Activated CD4-positive, CD25-positive, alpha-beta regulatory T cell treated with anti-CD3 and anti-CD28 coated beads, Interleukin-2, amount 50 U/mL, for 72 hours (primary cell): ENCODE results near the gene STAC2.
A peak's percentile ranks its signal among the peaks of the same experiment; 100 is the strongest.
"Not testable (repeated sequence)": the region's sequence is repeated elsewhere in the genome, so short reads cannot be mapped to it uniquely, and the experiment has no call there.

ENCODE experiments used
- DNase-seq: peaks from one replicate; pipeline ENCODE4 v3.0.0; 2021

STAC2 gene, protein sequence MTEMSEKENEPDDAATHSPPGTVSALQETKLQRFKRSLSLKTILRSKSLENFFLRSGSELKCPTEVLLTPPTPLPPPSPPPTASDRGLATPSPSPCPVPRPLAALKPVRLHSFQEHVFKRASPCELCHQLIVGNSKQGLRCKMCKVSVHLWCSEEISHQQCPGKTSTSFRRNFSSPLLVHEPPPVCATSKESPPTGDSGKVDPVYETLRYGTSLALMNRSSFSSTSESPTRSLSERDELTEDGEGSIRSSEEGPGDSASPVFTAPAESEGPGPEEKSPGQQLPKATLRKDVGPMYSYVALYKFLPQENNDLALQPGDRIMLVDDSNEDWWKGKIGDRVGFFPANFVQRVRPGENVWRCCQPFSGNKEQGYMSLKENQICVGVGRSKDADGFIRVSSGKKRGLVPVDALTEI

DNA sequence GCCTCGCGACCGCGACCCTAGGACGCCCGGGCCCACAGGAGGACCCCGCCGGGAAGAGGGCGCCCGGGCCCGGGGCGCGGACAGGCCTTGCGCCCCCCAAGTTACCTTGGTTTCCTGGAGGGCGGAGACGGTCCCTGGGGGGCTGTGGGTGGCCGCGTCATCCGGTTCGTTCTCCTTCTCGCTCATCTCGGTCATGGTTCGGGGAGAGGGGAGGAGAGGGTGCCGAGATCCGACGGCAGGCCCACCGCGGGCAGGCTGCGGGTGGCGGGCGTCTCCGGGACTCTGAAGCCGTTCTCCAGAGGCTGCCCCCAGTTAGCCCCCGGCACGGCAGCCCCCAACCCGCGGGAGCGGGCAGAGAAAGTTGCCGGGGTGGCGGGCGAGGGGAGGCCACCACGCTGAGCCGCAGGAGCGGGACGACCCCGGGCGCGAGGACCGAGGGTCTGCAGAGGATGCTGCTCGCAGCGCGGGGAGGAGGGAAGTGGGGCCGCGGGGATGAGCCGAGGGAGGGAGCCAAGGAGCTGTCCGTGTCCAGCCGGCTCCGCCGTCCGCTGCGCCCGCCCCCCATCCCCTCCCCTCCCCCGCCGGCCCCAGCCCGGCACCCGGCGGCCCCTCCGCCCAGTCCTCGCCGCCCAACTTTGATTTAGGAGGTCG lies at the start of gene STAC2:
TSS of gene STAC2 (minus strand) at position 638 of the 651 bp plus-strand sequence. CDS start at position 195, 443 bp downstream.
- no peak for DNase-seq

DNA sequence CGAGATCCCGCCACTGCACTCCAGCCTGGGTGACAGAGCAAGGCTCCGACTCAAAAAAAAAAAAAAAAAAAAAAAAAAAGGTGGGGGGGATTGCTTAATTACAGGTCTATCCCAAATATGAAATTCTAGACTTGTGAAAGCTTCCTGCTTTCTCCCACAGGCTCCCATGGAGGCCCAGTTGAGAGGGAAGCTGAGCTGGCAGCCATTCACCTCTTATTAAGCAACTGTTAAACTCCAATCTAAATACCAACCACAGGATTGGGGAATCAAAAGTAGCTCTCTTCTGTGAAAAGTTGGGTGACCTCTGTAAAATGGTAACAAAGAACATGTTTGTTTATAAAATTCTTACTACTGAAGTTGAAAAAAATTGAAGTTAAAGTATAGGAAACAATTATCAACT lies 45.8 kb upstream of the STAC2 start:
- no peak for DNase-seq

DNA sequence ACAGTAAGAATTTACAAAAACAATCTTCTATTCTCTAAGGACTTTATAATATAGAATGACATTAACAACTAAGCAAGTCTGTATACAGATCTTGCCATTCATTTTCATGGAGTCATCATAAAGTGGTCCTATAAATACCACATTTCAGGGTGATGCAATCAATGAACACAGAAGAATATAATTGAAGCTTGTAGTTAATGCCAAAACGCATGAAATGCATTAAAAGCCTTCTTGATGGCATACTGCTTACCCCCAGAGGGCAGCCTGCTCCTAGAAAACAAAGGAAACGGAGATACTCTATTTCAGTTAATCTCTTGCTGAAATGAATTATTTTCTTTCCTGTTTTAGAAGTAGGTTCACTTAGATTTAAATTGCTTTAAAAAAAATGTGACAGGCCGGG lies 45.2 kb upstream of the STAC2 start:
- DNase-seq, result no peak

DNA sequence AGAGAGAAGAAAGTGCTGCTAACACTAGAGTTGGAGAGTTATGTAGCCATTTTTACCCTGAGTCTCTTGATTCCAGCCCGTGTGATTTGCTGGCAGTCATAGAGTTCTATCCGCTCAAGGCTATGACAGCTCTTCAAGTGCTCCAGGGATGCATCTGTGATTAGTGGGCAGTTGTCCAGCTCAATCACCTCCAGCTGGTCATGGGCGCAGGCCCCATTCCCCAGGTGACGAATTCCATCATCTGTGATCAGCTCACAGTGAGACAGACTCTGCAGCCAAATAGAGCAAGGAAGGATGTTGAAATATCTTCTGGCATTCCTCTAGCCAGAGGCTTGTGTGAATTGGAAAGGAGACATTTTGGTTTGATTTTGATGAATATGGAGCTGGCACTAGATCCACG lies 38.4 kb upstream of the STAC2 start:
- DNase-seq, result no peak

DNA sequence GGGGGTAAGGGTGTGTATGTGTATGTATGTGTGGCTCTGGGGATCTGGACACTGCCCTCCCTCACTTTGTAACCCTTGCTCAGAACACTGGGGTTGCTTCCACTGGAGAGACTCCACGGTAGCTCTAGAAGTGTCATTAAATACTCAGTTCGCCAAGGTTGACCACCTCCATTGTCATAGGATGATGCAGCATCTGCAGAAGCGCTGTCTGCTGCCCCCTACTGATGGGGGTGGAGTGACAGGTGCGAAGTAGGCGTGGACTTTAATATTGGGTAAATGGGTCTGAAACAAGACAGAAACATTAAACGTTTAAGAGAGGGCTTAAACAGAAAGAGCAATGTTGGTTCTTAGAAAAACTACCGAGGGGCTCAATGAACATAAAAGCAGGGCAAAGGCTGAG lies 35.5 kb upstream of the STAC2 start:
- DNase-seq, result no peak

DNA sequence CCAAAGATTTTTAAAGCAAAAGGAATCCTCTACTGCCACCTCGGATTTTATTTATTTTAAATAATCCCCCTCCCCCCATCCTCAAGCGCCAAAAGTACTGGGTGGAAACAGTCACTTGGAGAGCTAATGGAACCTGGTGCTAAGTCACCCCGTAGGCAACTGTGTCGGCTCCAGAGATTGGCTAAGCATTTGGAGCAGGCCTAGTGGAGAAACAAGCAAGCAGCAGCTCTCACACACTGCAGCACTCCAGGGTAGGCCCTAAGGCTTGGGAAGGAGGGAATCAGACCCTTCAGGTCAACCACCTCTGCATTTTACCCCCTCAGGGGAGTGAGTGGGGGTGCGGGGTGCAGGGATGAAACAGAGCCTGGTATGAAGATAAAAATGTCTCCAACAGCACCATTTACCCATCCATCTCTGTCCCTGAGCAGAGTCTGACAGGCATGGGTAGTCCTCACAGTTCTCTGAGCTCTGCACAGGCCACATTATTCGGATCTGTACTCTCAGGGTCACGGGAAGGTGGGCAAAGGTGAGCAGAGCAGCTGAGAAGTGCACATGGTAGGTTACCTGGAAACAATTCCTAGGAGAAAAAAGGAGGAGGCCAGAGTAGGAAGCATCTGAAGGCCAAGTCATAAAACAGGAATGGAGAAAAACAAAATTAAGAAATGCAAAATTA lies 27.2 kb upstream of the STAC2 start:
- no peak for DNase-seq

DNA sequence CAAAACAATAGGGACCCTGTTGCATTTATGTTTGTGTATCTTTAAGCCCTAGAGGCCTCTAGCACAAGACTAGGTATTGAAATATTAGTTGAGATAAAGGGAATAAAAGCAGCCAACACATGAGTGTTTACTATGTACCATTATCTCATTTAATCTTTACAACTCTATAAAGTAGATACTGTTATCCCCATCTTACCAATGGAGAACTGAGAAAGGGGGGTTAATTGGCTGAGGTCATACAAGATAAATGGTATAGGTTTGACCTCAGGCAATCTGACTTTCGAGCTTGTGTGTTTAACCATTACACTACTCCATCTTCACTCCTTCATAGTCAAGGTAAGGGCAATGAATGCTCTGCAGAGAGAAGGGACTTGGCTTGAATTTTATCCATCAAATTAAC lies 26.3 kb upstream of the STAC2 start:
- no peak for DNase-seq

DNA sequence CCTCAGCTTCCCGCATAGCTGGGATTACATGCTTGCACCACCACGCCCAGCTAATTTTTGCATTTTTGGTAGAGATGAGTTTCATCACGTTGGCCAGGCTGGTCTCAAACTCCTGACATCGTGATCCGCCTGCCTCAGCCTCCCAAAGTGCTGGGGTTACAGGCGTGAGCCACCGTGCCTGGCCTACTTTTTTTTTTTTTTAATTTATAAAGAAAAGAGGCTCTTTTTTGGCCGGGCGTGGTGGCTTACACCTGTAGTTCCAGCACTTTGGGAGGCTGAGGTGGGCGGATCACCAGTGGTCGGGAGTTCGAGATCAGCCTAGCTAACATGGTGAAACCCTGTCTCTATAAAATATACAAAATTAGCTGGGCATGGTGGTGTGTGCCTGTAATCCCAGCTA lies 24.3 kb upstream of the STAC2 start:
- DNase-seq, result not testable (repeated sequence)

DNA sequence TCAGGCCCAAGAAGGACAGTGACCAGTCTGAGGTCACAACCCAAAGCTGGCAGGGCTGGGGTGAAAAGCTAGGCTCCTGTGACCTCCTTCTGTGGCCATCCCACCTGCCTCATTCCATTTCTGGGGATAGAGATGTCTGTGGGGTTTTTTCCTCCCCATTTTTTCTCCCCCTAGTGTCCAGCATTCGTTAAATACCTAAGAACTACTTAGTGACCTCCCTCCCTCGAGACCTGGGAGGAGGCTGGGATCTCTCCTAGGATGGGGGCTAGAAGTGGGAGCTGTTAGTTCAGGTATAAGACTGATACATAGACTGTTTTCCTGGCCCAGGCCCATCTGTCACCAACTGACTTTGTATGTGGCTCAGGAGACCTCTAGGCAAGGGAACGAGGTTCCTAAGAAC lies 20.5 kb upstream of the STAC2 start:
- no peak for DNase-seq

DNA sequence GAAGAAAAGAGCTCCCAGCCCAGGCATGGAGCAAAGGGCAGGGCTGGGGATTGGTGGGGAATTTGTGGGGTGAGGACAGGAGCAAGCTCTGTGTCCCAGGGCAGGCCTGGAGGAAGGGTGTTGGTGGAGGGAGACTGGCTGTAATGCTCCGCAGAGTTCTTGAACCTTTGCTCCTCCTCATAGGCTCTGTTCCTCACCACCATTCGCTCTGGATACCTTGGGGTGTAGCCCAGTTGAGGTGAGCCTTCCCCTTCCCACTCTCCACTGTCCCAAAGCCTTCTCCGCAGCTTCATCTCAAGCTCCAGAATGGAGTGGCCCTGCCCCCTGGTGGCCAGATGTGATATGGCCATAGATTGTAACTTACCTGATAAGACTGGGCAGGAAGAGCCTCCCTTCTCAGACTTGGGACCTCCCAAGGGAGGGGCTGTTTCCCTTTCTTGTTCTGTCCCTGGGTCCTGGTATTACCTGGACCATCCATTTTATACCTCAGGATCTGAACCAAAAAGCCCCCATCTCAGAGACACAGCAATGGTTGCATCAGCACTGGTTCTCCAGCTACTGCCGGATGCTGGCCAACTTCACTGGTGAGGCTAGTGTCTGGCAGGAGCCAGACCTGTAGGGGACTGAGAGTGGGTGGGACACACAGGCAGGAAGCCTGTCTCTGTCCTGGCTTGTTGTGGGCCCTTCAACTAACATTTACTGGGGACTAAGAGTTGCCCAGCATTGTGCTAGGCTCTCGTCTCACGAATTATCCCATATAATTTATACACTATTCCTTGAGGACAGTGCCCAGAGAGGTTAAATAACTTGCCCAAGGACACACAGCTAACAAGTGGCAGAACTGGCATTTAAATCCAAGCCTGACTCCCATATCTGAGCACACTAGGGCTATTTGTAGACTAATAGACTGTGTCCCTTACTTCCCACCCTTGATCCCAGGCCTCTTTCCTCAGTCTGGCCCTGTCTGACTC lies 19.1 kb upstream of the STAC2 start:
- DNase-seq, result peak; percentile 86

DNA sequence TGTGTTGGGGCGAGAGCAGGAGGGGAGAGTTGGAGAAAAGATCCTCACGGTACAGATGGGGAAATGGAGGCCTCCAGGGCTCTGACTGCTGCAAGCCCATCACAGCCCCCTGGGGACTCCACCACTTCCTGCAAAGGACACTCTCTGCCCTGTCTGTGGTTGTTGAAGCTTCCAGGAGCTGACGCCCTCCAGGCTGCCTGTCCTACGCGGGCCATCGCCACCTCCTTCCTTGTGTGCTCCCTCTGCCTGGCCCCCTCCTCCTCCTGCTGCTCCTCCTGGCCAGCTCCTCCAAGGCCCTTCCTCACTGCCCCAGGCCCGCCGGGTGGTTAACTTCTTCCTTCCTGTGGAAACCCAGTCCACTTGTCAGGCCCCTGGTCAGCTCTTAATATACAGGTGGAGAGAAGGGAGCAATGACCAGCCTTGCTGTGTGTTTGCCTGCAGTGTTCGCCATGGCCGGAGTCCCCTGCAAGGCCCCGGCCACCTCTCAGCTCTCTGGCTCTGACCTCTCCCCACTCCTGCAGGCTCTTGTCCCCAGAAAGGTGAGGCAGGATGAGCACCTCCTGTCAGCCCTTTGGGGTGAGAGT lies 18.4 kb upstream of the STAC2 start:
- no peak for DNase-seq

DNA sequence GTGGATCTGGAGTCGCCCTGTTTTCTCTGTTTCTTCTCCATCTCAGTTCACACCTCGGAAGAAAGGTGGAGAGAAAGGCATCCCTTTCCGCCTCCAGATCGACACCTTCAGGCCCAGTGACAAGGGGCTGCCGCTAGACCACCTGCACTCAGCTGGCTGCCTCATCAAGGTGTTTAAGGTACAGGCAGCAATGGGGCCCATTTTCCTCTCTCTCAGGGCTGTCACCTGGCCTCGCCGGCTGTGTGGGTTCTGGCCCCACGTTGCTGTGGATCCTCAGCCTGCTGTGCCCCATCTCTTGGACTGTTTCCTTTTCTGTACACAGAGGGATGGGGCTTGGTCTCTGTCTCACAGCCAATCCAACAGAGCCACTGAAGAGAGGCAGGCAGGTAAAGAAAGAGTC lies 17.4 kb upstream of the STAC2 start:
- DNase-seq, result no peak

DNA sequence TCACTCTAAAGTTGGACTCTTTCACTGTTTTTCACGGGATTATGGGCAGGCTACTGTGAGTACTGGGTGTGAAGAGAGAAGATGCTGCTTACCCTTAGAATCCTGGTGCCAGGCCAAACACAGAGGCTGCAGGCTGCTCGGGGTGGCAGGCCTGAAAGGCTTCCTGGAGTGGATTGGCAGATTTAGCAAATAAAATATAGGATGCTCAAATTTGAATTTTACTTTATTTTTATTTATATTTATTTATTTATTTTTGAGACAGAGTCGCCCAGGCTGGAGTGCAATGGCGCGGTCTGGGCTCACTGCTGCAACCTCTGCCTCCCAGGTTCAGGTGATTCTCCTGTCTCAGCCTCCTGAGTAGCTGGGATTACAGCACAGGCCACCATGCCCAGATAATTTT lies 14.9 kb upstream of the STAC2 start:
- peak; percentile 7 for DNase-seq

DNA sequence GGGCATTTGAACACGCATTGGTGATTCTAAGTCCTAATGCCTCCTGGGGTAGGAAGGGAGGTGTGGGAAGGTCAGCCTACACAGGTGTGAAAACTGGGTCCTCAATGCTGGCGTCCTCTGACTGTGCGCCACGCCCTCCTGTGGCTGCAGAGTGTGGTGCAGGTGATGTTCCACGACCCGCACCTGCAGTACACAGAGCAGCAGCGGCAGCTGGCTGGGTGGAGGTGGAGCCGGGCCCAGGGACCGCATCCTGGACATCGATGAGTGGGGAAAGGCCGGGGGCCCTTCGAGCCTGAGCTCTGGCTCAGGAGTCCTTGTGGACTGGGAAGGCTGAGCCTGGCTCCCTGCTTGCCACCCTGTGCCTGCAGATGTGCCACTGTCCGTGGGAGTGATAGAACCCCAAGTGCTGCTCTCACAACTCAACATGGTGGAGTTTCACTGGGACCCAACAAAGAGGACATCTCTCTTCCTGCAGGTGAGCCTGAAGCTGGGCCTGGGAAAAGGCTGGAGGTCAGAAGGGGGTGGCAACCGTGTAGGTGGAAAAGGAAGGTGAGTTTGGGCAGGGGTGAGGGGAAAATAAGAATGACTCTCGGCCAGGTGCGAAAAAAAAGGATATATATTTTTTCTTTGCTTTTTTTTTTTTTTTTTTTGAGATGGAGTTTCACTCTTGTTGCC lies 14.0 kb upstream of the STAC2 start:
- DNase-seq, result peak; percentile 73

DNA sequence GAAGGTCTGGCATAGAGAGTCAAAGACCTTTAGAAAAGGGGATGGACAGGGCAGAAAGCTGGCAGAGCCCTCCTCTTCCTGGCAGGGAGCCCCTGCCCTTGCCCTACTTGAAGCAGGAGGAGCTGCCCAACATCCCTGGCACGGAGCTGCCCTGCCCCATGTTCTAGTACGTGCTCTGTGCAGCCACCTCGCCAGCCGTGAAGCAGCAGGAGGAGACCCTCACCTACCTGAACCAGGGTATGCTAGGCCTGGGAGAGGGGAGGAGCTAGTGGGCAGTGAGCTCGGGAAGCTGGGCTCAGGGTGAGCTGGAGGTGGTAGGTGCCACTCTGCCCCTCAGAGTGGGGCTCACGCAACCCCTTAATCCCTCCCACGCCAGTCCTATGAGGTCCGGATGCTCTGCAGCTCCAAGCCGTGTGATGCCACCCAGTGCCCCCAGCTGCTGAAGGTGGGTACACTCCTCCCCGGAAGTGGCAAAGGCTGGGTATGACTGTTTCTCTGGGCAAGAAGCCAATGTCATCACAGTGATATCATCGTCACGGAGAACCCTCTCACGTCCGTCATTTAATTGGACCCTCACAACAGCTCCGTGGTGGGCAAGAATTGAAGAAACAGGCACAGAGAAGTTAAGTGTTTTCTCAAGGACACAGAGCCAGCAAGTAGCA lies 12.7 kb upstream of the STAC2 start:
- DNase-seq, result peak; percentile 54

DNA sequence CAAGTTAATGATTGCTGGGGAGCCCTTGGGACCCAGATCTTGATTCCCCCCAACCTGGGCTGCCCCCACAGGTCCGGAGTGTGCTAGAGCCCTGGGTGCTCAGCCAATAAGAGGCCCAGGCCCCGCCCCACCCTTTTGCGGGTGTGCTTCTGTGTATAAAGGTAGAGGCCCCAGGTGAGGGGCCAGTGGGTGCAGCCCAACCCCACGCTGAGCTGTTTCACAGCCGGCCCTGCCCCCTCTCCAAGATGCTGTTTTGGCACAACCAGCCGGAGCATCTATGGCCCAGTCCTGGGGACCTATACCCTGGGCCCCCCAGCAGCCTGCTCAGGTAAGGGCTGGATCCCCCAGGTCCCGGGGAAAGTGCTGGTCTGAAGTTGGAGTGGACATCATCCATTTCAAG lies 11.8 kb upstream of the STAC2 start:
- DNase-seq, result no peak

DNA sequence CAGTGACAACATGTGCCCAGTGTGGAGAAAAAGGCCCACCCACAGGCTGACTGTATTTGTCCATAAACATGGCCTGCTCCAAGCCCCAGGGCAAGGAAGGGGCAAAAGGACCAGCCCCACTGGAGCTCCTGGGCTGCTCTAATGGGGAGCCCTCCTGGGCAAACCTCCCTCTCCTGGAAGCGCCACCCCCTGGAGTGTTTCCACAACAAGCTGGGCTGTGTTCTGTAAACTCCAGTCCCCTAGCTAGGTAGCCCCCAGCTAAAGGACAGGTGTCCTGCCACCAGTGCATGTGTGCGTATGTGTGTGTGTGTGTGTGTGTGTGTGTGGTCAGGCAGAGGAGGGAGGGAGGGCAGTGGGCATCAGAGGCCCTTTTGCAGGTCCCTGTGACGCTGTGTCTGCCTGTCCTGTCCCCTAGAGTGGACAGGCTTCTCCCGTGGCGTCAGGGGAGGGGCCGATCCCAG lies 11.3 kb upstream of the STAC2 start:
- DNase-seq, result no peak

DNA sequence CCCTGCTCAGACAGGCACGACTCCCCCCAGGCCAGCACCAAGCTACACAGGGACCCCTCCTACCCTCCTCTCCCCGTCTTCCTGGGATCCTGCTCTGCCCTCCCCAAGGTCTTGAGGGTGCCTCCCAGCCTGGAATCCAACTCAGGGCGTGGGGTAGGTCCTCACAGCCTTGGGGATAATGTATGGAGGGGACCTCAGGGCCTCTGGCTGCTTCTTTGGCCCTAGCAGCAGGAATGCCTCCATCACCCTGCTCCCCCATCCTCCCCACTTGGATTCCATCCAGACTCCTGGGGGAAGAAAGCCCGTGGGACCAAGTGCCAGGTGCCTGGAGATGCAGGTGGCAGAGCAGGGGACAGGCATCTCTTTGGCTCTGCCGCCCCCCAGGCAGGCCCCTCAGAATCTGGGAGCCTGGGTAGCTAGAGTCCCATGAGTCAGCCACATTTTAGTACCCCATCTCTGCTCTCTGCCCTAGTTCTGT lies 10.7 kb upstream of the STAC2 start:
- no peak for DNase-seq

DNA sequence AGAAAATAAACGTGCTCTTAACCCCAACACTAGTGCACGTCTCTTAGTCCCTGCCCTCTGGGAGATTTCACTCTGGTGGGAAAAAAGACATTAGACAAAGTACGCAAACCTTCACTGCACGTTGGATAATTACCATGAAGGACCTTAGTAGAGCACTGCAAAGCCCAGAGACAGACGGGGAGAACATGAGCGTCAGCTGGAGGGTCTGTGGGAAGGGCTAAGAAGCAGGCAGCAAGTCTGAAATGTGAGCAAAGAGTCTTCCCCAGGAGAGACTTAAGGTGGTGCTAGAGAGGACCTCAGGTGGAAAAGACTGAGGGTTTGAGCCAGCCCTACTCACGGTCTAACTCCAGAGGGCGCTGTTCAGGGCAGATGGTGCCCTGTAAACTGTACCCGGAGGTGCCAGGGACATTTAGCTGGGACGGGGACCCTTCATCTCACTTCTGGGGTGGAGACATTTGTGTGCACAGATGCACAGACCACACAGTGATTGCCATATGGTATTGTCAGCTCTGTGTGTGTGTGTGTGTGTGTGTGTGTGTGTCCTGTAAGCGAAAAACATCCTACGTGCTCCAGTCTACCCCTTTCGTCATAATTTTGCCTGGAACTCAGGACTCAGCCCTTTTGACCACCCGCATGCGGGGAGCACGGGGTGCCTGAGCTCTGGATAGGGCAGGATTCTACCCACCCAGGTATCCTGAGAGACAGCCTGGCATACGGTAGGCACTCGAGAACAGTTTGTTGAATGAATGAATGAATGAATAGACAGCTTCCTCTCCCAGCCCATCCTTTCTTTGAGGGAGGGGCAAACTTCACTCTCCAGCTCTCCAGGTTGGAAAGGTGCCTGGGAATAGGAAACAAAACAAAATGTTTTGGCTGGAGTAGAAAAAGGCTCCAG lies 10.1 kb upstream of the STAC2 start:
- no peak for DNase-seq
